Left forelimb (tissue), 1 donor: ENCODE measurements around the gene LMAN1.
A peak's percentile ranks its signal among the peaks of the same experiment; 100 is the strongest.

Source experiments
- DNase-seq: peaks from one replicate; pipeline ENCODE4 v3.0.0-alpha.2; 2018; ENCODE audit warnings: low spot score

The LMAN1 gene

GRCh38 chr18:59358712-59359575 is at the start of gene LMAN1:
TSS of gene LMAN1 (minus strand) at chr18:59359265. CDS start at chr18:59359244, 21 bp downstream.
- DNase-seq = peak; percentile 97

- DNase-seq = peak; percentile 80
Observed at GRCh38 chr18:59402432-59403090, 43.5 kb upstream of the LMAN1 start.

- no peak for DNase-seq
Observed at GRCh38 chr18:59400407-59400806, 41.3 kb upstream of the LMAN1 start.

- no peak for DNase-seq
Observed at GRCh38 chr18:59395226-59396175, 36.4 kb upstream of the LMAN1 start.

GRCh38 chr18:59393381-59393780 is 34.3 kb upstream of the LMAN1 start:
- DNase-seq = no peak

- DNase-seq = no peak
Observed at GRCh38 chr18:59388817-59389216, 29.8 kb upstream of the LMAN1 start.

- no peak for DNase-seq
Observed at GRCh38 chr18:59387687-59388565, 28.9 kb upstream of the LMAN1 start.

- no peak for DNase-seq
Observed at GRCh38 chr18:59386909-59387686, 28.0 kb upstream of the LMAN1 start.

- no peak for DNase-seq
Observed at GRCh38 chr18:59385191-59385590, 26.1 kb upstream of the LMAN1 start.

- DNase-seq = no peak
Observed at GRCh38 chr18:59383851-59384250, 24.8 kb upstream of the LMAN1 start.

GRCh38 chr18:59382383-59382782 is 23.3 kb upstream of the LMAN1 start:
- no peak for DNase-seq

GRCh38 chr18:59381949-59382348 is 22.9 kb upstream of the LMAN1 start:
- DNase-seq = no peak

GRCh38 chr18:59380706-59381105 is 21.6 kb upstream of the LMAN1 start:
- no peak for DNase-seq

GRCh38 chr18:59379772-59380522 is 20.9 kb upstream of the LMAN1 start:
- DNase-seq = no peak

GRCh38 chr18:59377613-59378337 is 18.7 kb upstream of the LMAN1 start:
- DNase-seq = no peak

- no peak for DNase-seq
Observed at GRCh38 chr18:59376351-59376935, 17.4 kb upstream of the LMAN1 start.

GRCh38 chr18:59374128-59374527 is 15.1 kb upstream of the LMAN1 start:
- no peak for DNase-seq

GRCh38 chr18:59372975-59373374 is 13.9 kb upstream of the LMAN1 start:
- DNase-seq = no peak

- DNase-seq = no peak
Observed at GRCh38 chr18:59360381-59360780, 1.3 kb upstream of the LMAN1 start.
